Mammary epithelial cell (primary cell): ENCODE data around the gene SGIP1.

ENCODE experiments used
- CTCF ChIP-seq, 2 donors: IDR thresholded peaks in 1 of 2; conservative IDR thresholded peaks in 1 of 2; 2 replicates each; pipeline ENCODE4 v1.5.1; 2011 to 2012; ENCODE audit warnings: inconsistent platforms in 2 of 2, low read length in 2 of 2, mild to moderate bottlenecking in 2 of 2, control low read depth in 1 of 2, low read depth in 1 of 2; ENCODE audit not compliant: insufficient read depth in 1 of 2; ENCODE audit errors: extremely low read depth in 1 of 2
- EZH2 ChIP-seq: IDR thresholded peaks from 2 replicates; pipeline ENCODE4 v1.6.1; 2012; ENCODE audit warnings: low read length, inconsistent platforms, borderline replicate concordance

GRCh38 chr1:66778969-66779368 is 245.0 kb downstream of the SGIP1 start:
- TF ChIP-seq CTCF (conservative IDR thresholded peaks at IDR 0.05 in 1 of 2, IDR thresholded peaks at IDR 0.05 in 1 of 2; ENCODE audit: extremely low read depth in 1 of 2, insufficient read depth in 1 of 2, low read depth in 1 of 2, low read length in 2 of 2): no peak
- TF ChIP-seq EZH2: no peak
